OCI-LY1 (cell line): ENCODE results near the gene CCDC73.

Experiments
- H2AFZ ChIP-seq: fragments of 200-600 bp; sonication (generic), shearing (Covaris generic); 2 replicates; pipeline ENCODE4 v1.6.0; 2014; ENCODE audit warnings: antibody characterized with exemption, mild to moderate bottlenecking, low read length
- H3F3A ChIP-seq: fragments of 200-600 bp; sonication (generic), shearing (Covaris generic); 2 replicates; pipeline ENCODE4 v1.6.0; 2014; ENCODE audit warnings: mild to moderate bottlenecking, antibody characterized with exemption, low read length, moderate library complexity; ENCODE audit not compliant: insufficient read depth
- H3K27ac ChIP-seq: fragments of 200-600 bp; sonication (generic); 2 replicates; pipeline ENCODE4 v1.5.1; 2014; ENCODE audit warnings: low read length, mixed run types, mild to moderate bottlenecking, low read depth; ENCODE audit not compliant: poor library complexity, severe bottlenecking
- H3K27me3 ChIP-seq: fragments of 200-600 bp; sonication (generic); 2 replicates; pipeline ENCODE4 v1.6.0; 2014; ENCODE audit warnings: antibody characterized with exemption, mild to moderate bottlenecking, low read length, moderate library complexity; ENCODE audit not compliant: insufficient read depth
- H3K36me3 ChIP-seq: fragments of 200-600 bp; sonication (generic); 2 replicates; pipeline ENCODE4 v1.6.1; 2014; ENCODE audit warnings: mild to moderate bottlenecking, antibody characterized with exemption, low read length, moderate library complexity, mixed read lengths; ENCODE audit not compliant: insufficient read depth
- H3K4me1 ChIP-seq: fragments of 200-600 bp; sonication (generic); 2 replicates; pipeline ENCODE4 v1.5.1; 2014; ENCODE audit warnings: mild to moderate bottlenecking, low read length, moderate library complexity; ENCODE audit not compliant: insufficient read depth, severe bottlenecking
- H3K4me2 ChIP-seq: fragments of 200-600 bp; sonication (generic), shearing (Covaris generic); 2 replicates; pipeline ENCODE4 v1.6.1; 2014; ENCODE audit warnings: low read length
- H3K4me3 ChIP-seq: fragments of 200-600 bp; sonication (generic); 2 replicates; pipeline ENCODE4 v1.5.1; 2014; ENCODE audit warnings: low read length, low read depth, mild to moderate bottlenecking, mixed read lengths; ENCODE audit not compliant: poor library complexity, severe bottlenecking
- H3K79me2 ChIP-seq: fragments of 200-600 bp; shearing (Covaris generic); 2 replicates; pipeline ENCODE4 v1.6.1; 2016; ENCODE audit warnings: mixed run types, low read length, mixed read lengths; ENCODE audit not compliant: insufficient read depth
- H3K9ac ChIP-seq: fragments of 200-600 bp; sonication (generic), shearing (Covaris generic); 2 replicates; pipeline ENCODE4 v1.6.1; 2014; ENCODE audit warnings: mild to moderate bottlenecking, low read length, mixed read lengths
- H3K9me2 ChIP-seq: fragments of 200-600 bp; sonication (generic), shearing (Covaris generic); 2 replicates; pipeline ENCODE4 v1.6.1; 2014; ENCODE audit warnings: low read depth, mild to moderate bottlenecking, low read length, mixed read lengths
- H3K9me3 ChIP-seq: fragments of 200-600 bp; shearing (Covaris generic); 2 replicates; pipeline ENCODE4 v1.6.1; 2014; ENCODE audit warnings: low read length, mixed read lengths
- H4K20me1 ChIP-seq: fragments of 200-600 bp; sonication (generic), shearing (Covaris generic); 2 replicates; pipeline ENCODE4 v1.6.0; 2016; ENCODE audit warnings: mild to moderate bottlenecking, low read length; ENCODE audit not compliant: insufficient read depth
- EZH2 ChIP-seq: fragments of 200-600 bp; sonication (generic), shearing (Covaris generic); IDR thresholded peaks from 2 replicates; pipeline ENCODE4 v1.8.0; 2017; ENCODE audit warnings: borderline replicate concordance, mixed run types, mild to moderate bottlenecking, antibody characterized with exemption, low read length, moderate library complexity, mixed read lengths
- TF ChIP-seq, protein P1 (sequence below): fragments of 200-600 bp; sonication (generic), shearing (Covaris generic); IDR thresholded peaks from 2 replicates; pipeline ENCODE4 v1.5.1; 2017; ENCODE audit warnings: mild to moderate bottlenecking, antibody characterized with exemption, low read length, moderate library complexity, mixed read lengths

CCDC73 gene

DNA sequence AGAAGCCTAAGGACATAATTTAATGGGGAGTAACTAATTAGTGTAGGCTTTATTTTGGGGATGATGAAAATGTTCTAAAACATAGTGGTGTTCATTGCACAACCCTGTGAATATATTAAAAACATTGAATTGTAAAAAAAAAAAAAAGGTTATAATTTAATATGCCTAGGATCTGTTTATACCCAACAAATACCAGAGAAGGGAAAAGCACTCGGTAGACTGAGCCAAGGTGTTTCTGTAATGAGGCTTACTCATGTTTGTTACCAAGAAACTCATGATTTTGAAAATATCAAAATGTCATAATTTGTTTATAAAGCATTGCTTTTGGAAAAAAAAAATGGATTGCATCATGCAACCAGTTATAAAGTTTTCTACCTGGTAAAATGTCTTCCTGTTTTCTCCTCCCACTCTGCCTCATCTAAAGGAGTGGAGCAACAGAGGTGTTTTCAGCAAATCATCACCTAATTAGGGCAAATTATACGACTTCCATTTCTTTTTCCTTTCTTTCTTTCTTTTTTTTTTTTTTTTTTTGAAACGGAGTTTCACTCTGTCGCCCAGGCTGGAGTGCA is 225.1 kb downstream of the CCDC73 start:
- Histone ChIP-seq H3K36me3 (no peaks in the 10 kb centered on the region), H3K9me2 (no peaks in the 10 kb centered on the region), H3K9me3 (no peaks in the 10 kb centered on the region), H3K27me3 (no peaks in the 10 kb centered on the region), H3K9ac (no peak overlapping the region), H3K4me1 (no peaks in the 10 kb centered on the region), H2AFZ (no peak overlapping the region), H3K4me2 (no peak overlapping the region), H4K20me1 (no peaks in the 10 kb centered on the region), H3K79me2 (no peaks in the 10 kb centered on the region), H3K4me3 (no peak overlapping the region), H3F3A (no peaks in the 10 kb centered on the region), H3K27ac (no peak overlapping the region)
- no peak for TF ChIP-seq EZH2
- TF ChIP-seq, protein P1, sequence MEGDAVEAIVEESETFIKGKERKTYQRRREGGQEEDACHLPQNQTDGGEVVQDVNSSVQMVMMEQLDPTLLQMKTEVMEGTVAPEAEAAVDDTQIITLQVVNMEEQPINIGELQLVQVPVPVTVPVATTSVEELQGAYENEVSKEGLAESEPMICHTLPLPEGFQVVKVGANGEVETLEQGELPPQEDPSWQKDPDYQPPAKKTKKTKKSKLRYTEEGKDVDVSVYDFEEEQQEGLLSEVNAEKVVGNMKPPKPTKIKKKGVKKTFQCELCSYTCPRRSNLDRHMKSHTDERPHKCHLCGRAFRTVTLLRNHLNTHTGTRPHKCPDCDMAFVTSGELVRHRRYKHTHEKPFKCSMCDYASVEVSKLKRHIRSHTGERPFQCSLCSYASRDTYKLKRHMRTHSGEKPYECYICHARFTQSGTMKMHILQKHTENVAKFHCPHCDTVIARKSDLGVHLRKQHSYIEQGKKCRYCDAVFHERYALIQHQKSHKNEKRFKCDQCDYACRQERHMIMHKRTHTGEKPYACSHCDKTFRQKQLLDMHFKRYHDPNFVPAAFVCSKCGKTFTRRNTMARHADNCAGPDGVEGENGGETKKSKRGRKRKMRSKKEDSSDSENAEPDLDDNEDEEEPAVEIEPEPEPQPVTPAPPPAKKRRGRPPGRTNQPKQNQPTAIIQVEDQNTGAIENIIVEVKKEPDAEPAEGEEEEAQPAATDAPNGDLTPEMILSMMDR = no peak

DNA sequence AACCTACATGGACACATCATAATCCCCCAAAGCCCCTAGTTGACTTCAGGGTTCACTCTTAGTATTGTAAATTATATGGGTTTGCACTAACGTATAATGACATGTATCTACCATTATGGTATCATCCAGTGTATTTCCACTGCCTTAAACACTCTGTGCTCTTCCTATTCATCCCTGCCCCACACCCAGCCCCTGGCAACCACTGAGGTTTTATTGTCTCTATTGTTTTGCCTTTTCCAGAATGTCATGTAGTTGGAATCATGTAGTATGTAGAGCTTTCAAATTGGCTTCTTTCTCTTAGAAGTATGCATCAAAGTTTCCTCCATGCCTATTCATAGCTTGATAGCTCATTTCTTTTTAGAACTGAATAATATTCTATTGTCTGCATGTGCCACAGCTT is 227.3 kb downstream of the CCDC73 start:
- H3K36me3 ChIP-seq = no peaks in the 10 kb centered on the region
- no peaks in the 10 kb centered on the region for H3F3A ChIP-seq
- TF ChIP-seq, protein P1 = no peak
- TF ChIP-seq EZH2 = no peak
- H3K9ac ChIP-seq = no peak overlapping the region
- no peaks in the 10 kb centered on the region for H4K20me1 ChIP-seq
- no peaks in the 10 kb centered on the region for H3K9me2 ChIP-seq
- no peak overlapping the region for H3K4me3 ChIP-seq
- no peaks in the 10 kb centered on the region for H3K27me3 ChIP-seq
- no peaks in the 10 kb centered on the region for H3K79me2 ChIP-seq
- H2AFZ ChIP-seq = no peak overlapping the region
- H3K9me3 ChIP-seq = no peaks in the 10 kb centered on the region
- no peak overlapping the region for H3K4me2 ChIP-seq
- no peak overlapping the region for H3K27ac ChIP-seq
- H3K4me1 ChIP-seq = no peaks in the 10 kb centered on the region

- no peak for TF ChIP-seq EZH2
- TF ChIP-seq, protein P1 = no peak
- H3K9me3 ChIP-seq = no peaks in the 10 kb centered on the region
These were observed 227.9 kb downstream of the CCDC73 start for GRCh38 chr11:32566517-32566916.

More at GRCh38 chr11:32566517-32566916, 227.9 kb downstream of the CCDC73 start:
- Histone ChIP-seq H3K4me3 (no peak overlapping the region), H3K9ac (no peak overlapping the region), H3K4me2 (no peak overlapping the region), H3F3A (no peaks in the 10 kb centered on the region), H4K20me1 (no peaks in the 10 kb centered on the region), H3K9me2 (no peaks in the 10 kb centered on the region), H3K27me3 (no peaks in the 10 kb centered on the region), H3K79me2 (no peaks in the 10 kb centered on the region), H3K27ac (no peak overlapping the region), H3K4me1 (no peaks in the 10 kb centered on the region), H2AFZ (no peak overlapping the region), H3K36me3 (no peaks in the 10 kb centered on the region)
